ENCODE results near the gene CACNA2D2.

Gene CACNA2D2

DNA sequence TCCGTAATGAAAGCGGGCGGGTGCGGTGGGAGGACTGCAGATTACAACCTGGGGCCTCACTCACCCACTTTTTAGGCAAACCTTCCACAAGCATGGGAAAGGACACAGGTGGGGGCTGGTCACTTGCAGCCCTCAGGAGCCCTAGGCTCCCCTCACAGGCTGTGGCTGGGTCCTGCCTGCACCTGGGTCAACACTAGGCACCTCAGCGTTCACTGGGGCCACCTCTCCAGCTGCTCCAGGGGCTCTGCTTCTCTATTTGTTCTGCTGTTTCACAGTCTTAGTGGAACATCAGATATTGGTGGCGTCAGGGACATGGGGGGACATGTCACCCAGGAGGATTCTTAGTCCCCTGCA lies 114.0 kb downstream of the CACNA2D2 start:
- POLR2A ChIA-PET = no interaction called here
- CTCF ChIA-PET = no interaction called here
- DNase-seq (ENCODE audit: low read depth, low spot score) = no peak
- TF ChIP-seq, protein P1, sequence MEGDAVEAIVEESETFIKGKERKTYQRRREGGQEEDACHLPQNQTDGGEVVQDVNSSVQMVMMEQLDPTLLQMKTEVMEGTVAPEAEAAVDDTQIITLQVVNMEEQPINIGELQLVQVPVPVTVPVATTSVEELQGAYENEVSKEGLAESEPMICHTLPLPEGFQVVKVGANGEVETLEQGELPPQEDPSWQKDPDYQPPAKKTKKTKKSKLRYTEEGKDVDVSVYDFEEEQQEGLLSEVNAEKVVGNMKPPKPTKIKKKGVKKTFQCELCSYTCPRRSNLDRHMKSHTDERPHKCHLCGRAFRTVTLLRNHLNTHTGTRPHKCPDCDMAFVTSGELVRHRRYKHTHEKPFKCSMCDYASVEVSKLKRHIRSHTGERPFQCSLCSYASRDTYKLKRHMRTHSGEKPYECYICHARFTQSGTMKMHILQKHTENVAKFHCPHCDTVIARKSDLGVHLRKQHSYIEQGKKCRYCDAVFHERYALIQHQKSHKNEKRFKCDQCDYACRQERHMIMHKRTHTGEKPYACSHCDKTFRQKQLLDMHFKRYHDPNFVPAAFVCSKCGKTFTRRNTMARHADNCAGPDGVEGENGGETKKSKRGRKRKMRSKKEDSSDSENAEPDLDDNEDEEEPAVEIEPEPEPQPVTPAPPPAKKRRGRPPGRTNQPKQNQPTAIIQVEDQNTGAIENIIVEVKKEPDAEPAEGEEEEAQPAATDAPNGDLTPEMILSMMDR (IDR thresholded peaks at IDR 0.05; ENCODE audit: insufficient read depth, low read length, missing control alignments) = no peak
- H3K4me3 ChIP-seq (ENCODE audit: low read depth, low read length) = no peak overlapping the region

DNA sequence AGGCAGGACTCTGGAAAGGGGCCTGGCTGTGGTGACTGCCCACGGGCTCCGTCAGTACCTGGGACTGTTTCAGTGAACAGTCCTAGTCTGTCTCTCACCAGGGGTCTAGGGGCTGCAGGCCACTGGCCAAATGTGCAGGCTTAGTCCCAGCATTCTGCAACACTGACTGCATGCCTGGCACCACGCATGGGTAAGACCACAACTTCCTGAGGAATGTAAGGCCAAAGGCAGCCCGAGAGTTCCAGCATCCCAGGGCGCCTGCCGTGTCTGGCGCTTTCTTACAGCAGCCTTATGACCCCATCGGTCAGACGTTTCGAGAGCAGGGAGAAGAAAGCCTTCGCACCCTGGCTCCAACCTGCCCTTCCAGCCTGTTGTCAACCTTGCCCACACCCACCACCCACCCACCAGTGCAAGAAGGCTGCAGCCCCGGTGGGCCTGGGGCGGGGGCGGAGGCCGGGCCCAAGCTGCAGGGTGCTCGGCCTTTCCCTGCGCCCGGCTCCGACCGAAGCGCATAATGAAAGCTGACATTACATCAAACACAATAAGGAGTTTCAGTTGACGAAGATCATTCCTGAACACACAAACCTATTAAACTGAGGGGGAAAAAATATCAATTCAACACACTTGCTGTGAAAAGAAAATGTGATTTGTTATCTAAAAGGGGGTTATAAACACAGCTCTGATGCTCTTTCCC lies 114.6 kb downstream of the CACNA2D2 start:
- no peak for DNase-seq (ENCODE audit: low read depth, low spot score)
- CTCF ChIA-PET = no interaction called here
- POLR2A ChIA-PET = no interaction called here
- no peak overlapping the region for H3K4me3 ChIP-seq (ENCODE audit: low read depth, low read length)
- TF ChIP-seq, protein P1 (IDR thresholded peaks at IDR 0.05; ENCODE audit: insufficient read depth, low read length, missing control alignments) = no peak

DNA sequence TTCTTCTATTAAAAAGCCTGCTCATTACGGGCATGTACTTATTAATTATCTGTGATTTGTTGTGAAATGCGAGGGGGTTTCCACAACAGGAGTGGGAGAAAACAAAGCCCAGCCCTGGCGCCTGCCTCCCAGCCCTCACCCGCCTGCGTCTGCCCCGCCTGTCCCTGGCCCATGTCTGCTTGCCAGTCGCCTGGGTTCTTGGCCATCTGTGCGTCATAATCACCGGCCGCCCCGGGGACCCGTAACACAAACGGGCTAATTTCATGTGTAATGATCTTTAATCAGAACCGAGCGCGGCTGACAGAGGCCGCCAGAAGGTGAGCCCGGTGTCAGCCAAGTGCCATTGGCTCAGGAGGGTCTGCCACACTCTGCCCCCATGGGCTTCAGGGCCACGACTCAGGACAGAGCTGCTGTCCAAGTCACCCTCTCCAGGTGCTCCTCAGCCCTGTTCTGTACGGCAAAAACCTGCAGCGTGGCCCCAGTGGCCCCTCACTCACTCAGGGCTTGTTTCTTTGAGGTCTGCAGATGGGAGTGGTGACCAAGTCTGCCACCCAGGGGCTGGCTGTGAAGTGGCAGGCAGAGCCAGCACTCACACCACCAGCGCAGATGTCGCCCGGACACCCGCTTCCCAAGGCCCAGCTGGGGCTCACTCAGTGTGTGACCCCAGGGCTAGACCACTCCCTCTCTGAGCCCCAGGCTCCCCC lies 115.3 kb downstream of the CACNA2D2 start:
- no peak overlapping the region for H3K4me3 ChIP-seq (ENCODE audit: low read depth, low read length)
- DNase-seq (ENCODE audit: low read depth, low spot score) = no peak
- TF ChIP-seq, protein P1 (IDR thresholded peaks at IDR 0.05; ENCODE audit: insufficient read depth, low read length, missing control alignments) = peak; percentile 36
- ChIA-PET CTCF (no interaction called here), POLR2A (no interaction called here)

DNA sequence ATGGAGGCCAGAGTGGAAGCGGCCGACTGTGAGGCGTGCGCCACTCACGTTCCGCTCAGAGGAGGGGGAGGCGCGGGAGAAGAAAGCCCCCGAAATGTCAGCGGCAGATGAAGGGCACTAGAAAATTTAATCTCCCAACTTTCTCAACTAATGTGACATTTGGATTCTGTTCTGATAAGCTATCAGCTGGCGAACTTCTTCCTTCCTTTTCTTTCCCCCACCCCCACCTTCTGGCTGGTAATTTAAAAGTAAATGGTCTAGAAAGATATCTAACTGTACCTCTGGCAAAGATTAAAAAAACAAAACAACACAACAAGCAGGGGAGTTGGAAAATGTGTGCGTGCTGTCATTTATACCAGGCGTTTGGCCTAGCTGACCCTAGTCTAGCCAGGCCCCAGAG lies 117.7 kb downstream of the CACNA2D2 start:
- TF ChIP-seq, protein P1 (IDR thresholded peaks at IDR 0.05; ENCODE audit: insufficient read depth, low read length, missing control alignments) = no peak
- no peak for DNase-seq (ENCODE audit: low read depth, low spot score)
- H3K4me3 ChIP-seq (ENCODE audit: low read depth, low read length) = no peak overlapping the region
- CTCF ChIA-PET = interaction anchor here (1.0 to 1.8 kb wide), 3 partner anchors 9 to 53 kb away, joined by 3 to 6 read pairs (median 4); no protein-coding TSS in a partner anchor
- POLR2A ChIA-PET = no interaction called here

DNA sequence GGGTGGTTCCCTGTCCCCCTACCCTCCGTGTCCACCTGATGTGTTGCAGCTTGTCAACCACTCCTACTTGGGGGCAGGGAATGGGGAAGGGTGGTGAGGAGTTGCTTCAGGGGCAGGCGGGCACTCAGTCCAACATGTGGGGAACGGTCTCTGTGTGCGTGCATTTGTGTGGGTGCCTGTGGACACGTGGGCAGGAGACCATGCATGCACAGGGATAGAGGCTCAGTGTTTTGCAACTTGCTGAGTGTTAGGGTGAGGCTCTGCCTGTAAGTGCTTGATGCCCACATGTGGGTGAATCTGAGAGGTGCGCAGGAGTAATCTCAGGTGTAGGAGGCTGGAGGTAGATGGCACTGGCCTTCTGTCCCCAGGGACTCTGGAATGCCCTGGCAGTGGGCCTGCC lies 119.7 kb downstream of the CACNA2D2 start:
- DNase-seq (ENCODE audit: low read depth, low spot score) = no peak
- TF ChIP-seq, protein P1 (IDR thresholded peaks at IDR 0.05; ENCODE audit: insufficient read depth, low read length, missing control alignments) = no peak
- POLR2A ChIA-PET = interaction anchor here (1.0 kb wide), 1 partner anchor 33 kb away, joined by 3 read pairs; the partner anchor contains the start of genes CYB561D2 and NPRL2
- CTCF ChIA-PET = no interaction called here
- H3K4me3 ChIP-seq (ENCODE audit: low read depth, low read length) = no peak overlapping the region

DNA sequence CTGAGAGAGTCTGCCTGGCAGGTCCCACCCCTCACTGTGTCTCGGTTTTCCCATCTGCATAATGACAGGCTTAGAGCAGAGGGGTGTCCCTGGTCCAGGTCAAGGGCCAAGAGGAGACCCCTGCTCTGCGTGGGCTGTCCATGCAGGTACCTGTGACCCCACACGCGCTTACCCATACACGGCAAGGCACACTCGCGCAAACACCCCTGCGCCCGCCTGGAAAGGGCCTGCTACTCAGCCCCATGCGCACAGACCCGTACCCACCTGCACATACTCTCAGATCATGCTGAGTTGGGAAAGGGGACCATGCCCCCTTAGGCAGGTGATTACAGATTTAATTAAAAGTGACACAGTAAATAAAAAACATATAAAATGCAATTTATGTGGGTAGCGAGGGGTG lies 120.7 kb downstream of the CACNA2D2 start:
- CTCF ChIA-PET = no interaction called here
- TF ChIP-seq, protein P1 (IDR thresholded peaks at IDR 0.05; ENCODE audit: insufficient read depth, low read length, missing control alignments) = no peak
- no peak for DNase-seq (ENCODE audit: low read depth, low spot score)
- POLR2A ChIA-PET = no interaction called here
- no peak overlapping the region for H3K4me3 ChIP-seq (ENCODE audit: low read depth, low read length)
